Measurements from ENCODE around the gene CAPN10. TPM values are rescaled to one million over a fixed set of nuclear protein-coding genes. Genes with fewer than 3 reads are reported as not detected.

CAPN10 gene
- total and polyA plus RNA-seq, 2 experiments from 2014 or later, result 24.2 to 28.8 TPM

GRCh38 chr2:240620149-240620731 is 33.7 kb downstream of the CAPN10 start:
- 92% methylated on average over 5 of the region's 13 CpGs for WGBS (ENCODE audit: low lambda C conversion rate, missing lambda C conversion rate)
- no peaks in the 10 kb centered on the region for H3K36me3 ChIP-seq (replicated peaks; ENCODE audit: insufficient read depth, low read depth)

GRCh38 chr2:240620859-240621258 is 34.3 kb downstream of the CAPN10 start:
- no peak overlapping the region for H3K4me3 ChIP-seq
- no peaks in the 10 kb centered on the region for H3K79me2 ChIP-seq
- H4K20me1 ChIP-seq (ENCODE audit: insufficient read depth, poor library complexity, severe bottlenecking), result no peaks in the 10 kb centered on the region
- no peaks in the 10 kb centered on the region for H3K9me2 ChIP-seq (replicated peaks; ENCODE audit: insufficient read depth)
- no peaks in the 10 kb centered on the region for H3K36me3 ChIP-seq (replicated peaks; ENCODE audit: insufficient read depth, low read depth)
- H3K9me3 ChIP-seq (ENCODE audit: low read depth), result no peaks in the 10 kb centered on the region
- H3K4me2 ChIP-seq, result no peak overlapping the region
- DNase-seq (ENCODE audit: low spot score), result no peak
- H3K4me1 ChIP-seq (ENCODE audit: insufficient read depth), result no peaks in the 10 kb centered on the region
- TF ChIP-seq EZH2phosphoT487 (IDR thresholded peaks at IDR 0.05; ENCODE audit: low read depth, severe bottlenecking, unreplicated experiment), result no peak
- no peak for TF ChIP-seq EZH2 (IDR thresholded peaks at IDR 0.05; ENCODE audit: borderline replicate concordance)
- TF ChIP-seq CTCF (IDR thresholded peaks at IDR 0.05; ENCODE audit: poor library complexity), result no peak
- H3K27me3 ChIP-seq, result no peaks in the 10 kb centered on the region
- H2AFZ ChIP-seq, result no peak overlapping the region
- 83% methylated on average over 7 of the region's 7 CpGs for WGBS (ENCODE audit: low lambda C conversion rate, missing lambda C conversion rate)
- H3K27ac ChIP-seq, result no peak overlapping the region

More at GRCh38 chr2:240620149-240620731, 33.7 kb downstream of the CAPN10 start:
- H3K27ac ChIP-seq, result no peak overlapping the region
- no peaks in the 10 kb centered on the region for H3K9me3 ChIP-seq (ENCODE audit: low read depth)
- H3K9me2 ChIP-seq (replicated peaks; ENCODE audit: insufficient read depth), result no peaks in the 10 kb centered on the region
- no peak overlapping the region for H3K4me3 ChIP-seq
- no peaks in the 10 kb centered on the region for H4K20me1 ChIP-seq (ENCODE audit: insufficient read depth, poor library complexity, severe bottlenecking)
- no peak overlapping the region for H2AFZ ChIP-seq
- no peak overlapping the region for H3K4me2 ChIP-seq
- no peaks in the 10 kb centered on the region for H3K79me2 ChIP-seq
- H3K4me1 ChIP-seq (ENCODE audit: insufficient read depth), result no peaks in the 10 kb centered on the region
- no peaks in the 10 kb centered on the region for H3K27me3 ChIP-seq
- no peak for DNase-seq (ENCODE audit: low spot score)
- TF ChIP-seq CTCF (IDR thresholded peaks at IDR 0.05; ENCODE audit: poor library complexity) (no peak), EZH2 (IDR thresholded peaks at IDR 0.05; ENCODE audit: borderline replicate concordance) (no peak), EZH2phosphoT487 (IDR thresholded peaks at IDR 0.05; ENCODE audit: low read depth, severe bottlenecking, unreplicated experiment) (no peak)

GRCh38 chr2:240622060-240622411 is 35.5 kb downstream of the CAPN10 start:
- no peak for DNase-seq (ENCODE audit: low spot score)
- no peaks in the 10 kb centered on the region for H3K9me2 ChIP-seq (replicated peaks; ENCODE audit: insufficient read depth)
- H3K9me3 ChIP-seq (ENCODE audit: low read depth), result no peaks in the 10 kb centered on the region
- H3K27ac ChIP-seq, result no peak overlapping the region
- no peak for TF ChIP-seq EZH2phosphoT487 (IDR thresholded peaks at IDR 0.05; ENCODE audit: low read depth, severe bottlenecking, unreplicated experiment)
- TF ChIP-seq CTCF (IDR thresholded peaks at IDR 0.05; ENCODE audit: poor library complexity), result no peak
- no peak for TF ChIP-seq EZH2 (IDR thresholded peaks at IDR 0.05; ENCODE audit: borderline replicate concordance)
- H3K4me1 ChIP-seq (ENCODE audit: insufficient read depth), result peaks cover 4% of the 10 kb centered on the region
- 87% methylated on average over 9 of the region's 9 CpGs for WGBS (ENCODE audit: low lambda C conversion rate, missing lambda C conversion rate)
- no peak overlapping the region for H3K4me3 ChIP-seq
- no peaks in the 10 kb centered on the region for H4K20me1 ChIP-seq (ENCODE audit: insufficient read depth, poor library complexity, severe bottlenecking)
- no peak overlapping the region for H2AFZ ChIP-seq
- no peaks in the 10 kb centered on the region for H3K79me2 ChIP-seq
- H3K27me3 ChIP-seq, result no peaks in the 10 kb centered on the region
- no peak overlapping the region for H3K4me2 ChIP-seq
- H3K36me3 ChIP-seq (replicated peaks; ENCODE audit: insufficient read depth, low read depth), result no peaks in the 10 kb centered on the region
